ENCODE data around the gene SLC26A6.

SLC26A6 gene

GRCh38 chr3:48599077-48599501 lies 36.2 kb downstream of the SLC26A6 start:
- DNase-seq (ENCODE audit: low spot score): no peak

GRCh38 chr3:48598323-48599076 lies 36.8 kb downstream of the SLC26A6 start:
- DNase-seq (ENCODE audit: low spot score): no peak

- no peak for DNase-seq (ENCODE audit: low spot score)
These were observed 37.9 kb downstream of the SLC26A6 start for GRCh38 chr3:48597408-48597800.

- DNase-seq (ENCODE audit: low spot score): no peak
These were observed 38.4 kb downstream of the SLC26A6 start for GRCh38 chr3:48596676-48597407.

GRCh38 chr3:48596157-48596556 lies 39.1 kb downstream of the SLC26A6 start:
- no peak for DNase-seq (ENCODE audit: low spot score)

GRCh38 chr3:48595526-48596121 lies 39.6 kb downstream of the SLC26A6 start:
- DNase-seq (ENCODE audit: low spot score): no peak

GRCh38 chr3:48595075-48595525 lies 40.2 kb downstream of the SLC26A6 start, which contains the start of gene COL7A1:
TSS of gene COL7A1 (minus strand) at chr3:48595329. CDS start at chr3:48595159, 170 bp downstream.
- DNase-seq (ENCODE audit: low spot score): no peak

- no peak for DNase-seq (ENCODE audit: low spot score)
These were observed 40.7 kb downstream of the SLC26A6 start for GRCh38 chr3:48594417-48595049.

GRCh38 chr3:48593337-48593736 lies 41.9 kb downstream of the SLC26A6 start:
- no peak for DNase-seq (ENCODE audit: low spot score)

- DNase-seq (ENCODE audit: low spot score): no peak
These were observed 42.7 kb downstream of the SLC26A6 start for GRCh38 chr3:48592519-48593087.

GRCh38 chr3:48591886-48592518 lies 43.3 kb downstream of the SLC26A6 start:
- DNase-seq (ENCODE audit: low spot score): no peak

- no peak for DNase-seq (ENCODE audit: low spot score)
These were observed 43.8 kb downstream of the SLC26A6 start for GRCh38 chr3:48591436-48591835.

GRCh38 chr3:48588230-48588629 lies 47.0 kb downstream of the SLC26A6 start:
- DNase-seq (ENCODE audit: low spot score): no peak

GRCh38 chr3:48587686-48588085 lies 47.6 kb downstream of the SLC26A6 start:
- no peak for DNase-seq (ENCODE audit: low spot score)

- no peak for DNase-seq (ENCODE audit: low spot score)
These were observed 49.9 kb downstream of the SLC26A6 start for GRCh38 chr3:48585411-48585810.

- DNase-seq (ENCODE audit: low spot score): no peak
These were observed 50.4 kb downstream of the SLC26A6 start for GRCh38 chr3:48584836-48585235.

GRCh38 chr3:48581621-48582481 lies 53.4 kb downstream of the SLC26A6 start:
- DNase-seq (ENCODE audit: low spot score): no peak

GRCh38 chr3:48576647-48577046 lies 58.6 kb downstream of the SLC26A6 start:
- DNase-seq (ENCODE audit: low spot score): no peak
